ENCODE results near the gene PKIB.
"Not testable (repeated sequence)": the region's sequence is repeated elsewhere in the genome, so short reads cannot be mapped to it uniquely, and the experiment has no call there.

Gene PKIB

GRCh38 chr6:122747573-122747972 lies 137.4 kb downstream of the PKIB start:
- no peak for DNase-seq (ENCODE audit: low spot score)

GRCh38 chr6:122748945-122749344 lies 138.7 kb downstream of the PKIB start:
- not testable (repeated sequence) for DNase-seq (ENCODE audit: low spot score)

- no peak for DNase-seq (ENCODE audit: low spot score)
These were observed 139.3 kb downstream of the PKIB start for GRCh38 chr6:122749451-122750050.

DNA sequence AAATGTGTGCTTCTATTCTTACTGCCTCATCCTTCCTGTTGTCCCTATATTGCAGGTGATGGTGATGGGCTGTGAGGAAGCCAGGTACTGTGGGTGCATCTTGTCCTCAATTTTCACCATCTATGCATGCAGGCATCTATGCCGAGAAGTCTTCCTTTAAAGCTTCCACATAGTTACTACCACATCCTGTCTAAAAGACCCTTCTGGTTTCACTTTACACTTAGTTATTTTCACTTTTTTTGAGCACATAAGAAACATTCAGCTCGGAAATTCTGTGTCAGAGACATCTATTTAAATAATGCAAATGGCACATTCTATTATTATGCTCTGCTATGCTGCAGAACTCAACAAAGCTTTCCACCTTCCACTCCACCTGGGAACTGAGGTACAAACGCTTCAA lies 141.1 kb downstream of the PKIB start:
- DNase-seq (ENCODE audit: low spot score) = no peak

GRCh38 chr6:122752459-122752858 lies 142.3 kb downstream of the PKIB start:
- no peak for DNase-seq (ENCODE audit: low spot score)

DNA sequence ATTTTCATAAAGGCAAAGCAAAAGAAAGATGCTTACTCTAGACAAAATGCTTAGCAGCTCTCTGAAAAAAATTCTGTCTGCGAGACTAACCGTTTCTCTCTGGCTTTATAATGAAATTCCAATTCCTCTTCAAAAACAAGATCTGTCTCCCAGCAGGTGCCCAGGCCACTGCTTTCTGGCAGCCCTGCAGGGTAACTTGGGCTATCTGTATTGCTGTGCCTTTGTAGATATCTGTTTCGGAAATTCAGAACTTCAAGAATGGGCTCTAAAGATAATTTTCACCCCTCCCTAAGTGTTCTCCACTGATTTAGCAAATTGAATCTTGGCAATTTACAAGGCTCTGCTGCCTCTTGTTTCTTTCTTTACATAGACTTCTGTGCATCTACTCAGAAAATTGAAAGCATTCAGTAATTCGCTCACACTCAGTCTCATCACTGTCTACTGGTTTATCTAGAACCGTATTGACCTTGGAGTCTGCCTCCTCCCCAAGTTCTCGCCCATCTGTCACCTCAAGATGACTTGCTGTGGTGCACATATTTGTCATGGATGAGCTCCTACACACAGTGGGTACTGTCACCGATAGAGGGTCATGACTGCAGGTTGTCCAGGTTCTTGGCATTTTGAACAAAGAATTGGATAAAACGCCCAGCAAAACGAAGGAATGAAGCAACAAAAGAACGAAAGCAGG lies 142.9 kb downstream of the PKIB start:
- DNase-seq (ENCODE audit: low spot score) = no peak

DNA sequence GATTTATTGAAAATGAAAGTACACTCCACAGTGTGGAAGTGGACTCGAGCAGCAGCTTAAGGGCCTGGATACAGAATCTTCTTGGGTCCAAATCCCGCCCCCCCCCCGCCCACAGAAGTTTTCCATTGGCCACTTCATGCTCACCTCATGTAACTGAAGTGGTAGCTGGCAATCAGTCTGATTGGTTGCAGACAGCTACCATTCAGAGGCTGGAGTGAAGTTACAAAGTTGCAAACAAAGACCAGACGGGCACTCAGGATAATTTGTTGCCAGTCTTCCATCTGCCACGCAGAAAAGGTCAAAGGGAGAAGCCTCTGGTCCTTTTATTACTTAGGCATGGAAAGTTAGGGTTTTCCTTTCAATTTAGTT lies 143.5 kb downstream of the PKIB start:
- DNase-seq (ENCODE audit: low spot score) = no peak

DNA sequence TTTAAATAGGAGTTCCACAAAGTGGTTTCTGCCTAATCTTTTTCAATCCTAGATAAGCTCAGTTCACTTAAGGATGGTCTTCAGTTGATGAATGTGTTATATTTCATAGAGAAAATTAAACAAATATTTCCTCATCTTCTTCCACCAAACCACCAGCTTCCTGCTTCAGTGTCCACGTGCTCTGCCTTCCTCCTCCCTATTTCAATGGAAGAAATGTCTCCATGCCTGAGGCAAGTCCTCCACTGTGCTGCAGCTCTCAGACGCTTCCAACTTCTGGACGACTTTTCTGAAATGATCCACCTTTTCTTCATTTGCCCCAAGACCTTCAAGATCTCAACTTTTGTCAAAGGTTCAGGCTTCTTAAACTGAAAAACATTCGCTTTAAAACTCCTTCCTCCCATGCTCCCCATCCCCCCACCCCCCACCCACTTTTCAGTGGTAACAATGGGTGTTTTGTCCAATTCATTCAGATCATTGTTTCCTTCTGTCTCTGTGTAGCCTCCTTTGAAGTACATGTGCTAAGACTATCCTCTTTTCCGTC lies 144.1 kb downstream of the PKIB start:
- DNase-seq (ENCODE audit: low spot score) = no peak

- DNase-seq (ENCODE audit: low spot score) = no peak
These were observed 145.7 kb downstream of the PKIB start for GRCh38 chr6:122755901-122756300.

- DNase-seq (ENCODE audit: low spot score) = no peak
These were observed 148.7 kb downstream of the PKIB start for GRCh38 chr6:122758927-122759334.

GRCh38 chr6:122760330-122760729 lies 150.1 kb downstream of the PKIB start:
- DNase-seq (ENCODE audit: low spot score) = no peak

- DNase-seq (ENCODE audit: low spot score) = no peak
These were observed 156.1 kb downstream of the PKIB start for GRCh38 chr6:122766256-122766655.

DNA sequence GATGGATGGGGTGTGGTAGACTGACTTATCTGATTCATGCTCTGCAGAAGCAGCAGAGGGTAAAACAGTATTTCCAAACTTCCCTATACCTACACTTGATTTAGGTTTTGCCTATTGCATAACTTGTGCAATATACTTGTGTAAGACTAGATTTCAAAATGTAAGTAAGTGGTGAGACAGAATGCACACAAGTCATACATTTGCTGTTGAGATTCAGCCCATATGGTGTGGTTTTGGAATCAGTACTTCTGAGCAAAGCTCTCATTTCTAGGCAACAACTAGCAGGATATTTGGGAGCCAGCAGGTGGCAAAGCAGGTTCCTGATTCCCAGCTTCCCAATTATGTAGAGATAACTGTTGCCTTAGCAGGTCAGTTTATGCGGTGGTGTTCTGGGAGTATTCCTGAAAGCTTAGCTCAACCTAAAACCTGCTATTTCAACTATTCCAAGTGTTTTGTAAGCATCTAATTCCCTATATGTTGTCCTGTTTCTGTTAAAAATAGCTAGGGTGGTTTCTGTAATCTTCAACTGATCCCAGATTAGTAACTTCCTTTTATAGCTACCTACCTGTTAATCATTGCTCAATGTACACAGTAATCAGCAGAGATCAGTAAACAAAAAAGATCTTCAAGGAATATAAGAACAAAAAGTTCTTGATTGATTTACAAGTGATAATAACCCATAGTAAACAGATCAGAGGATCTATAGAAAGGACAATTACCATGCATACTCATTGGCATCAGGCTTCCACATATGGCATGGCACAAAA lies 160.8 kb downstream of the PKIB start:
- no peak for DNase-seq (ENCODE audit: low spot score)

GRCh38 chr6:122772724-122773415 lies 162.7 kb downstream of the PKIB start:
- DNase-seq (ENCODE audit: low spot score) = no peak
